CD14-positive monocyte (primary cell): ENCODE measurements around the gene SERPINA9. TPM values are rescaled to one million over a fixed set of nuclear protein-coding genes. Genes with fewer than 3 reads are reported as not detected.

Experiments
- DNase-seq, 3 donors: peaks; one replicate each; pipeline ENCODE4 v3.0.0-alpha.2; 2011 to 2022
- H2AFZ ChIP-seq: 2 replicates; pipeline ENCODE4 v1.6.0; 2012; ENCODE audit warnings: mild to moderate bottlenecking, low read depth, low read length, inconsistent platforms; ENCODE audit not compliant: insufficient read depth, poor library complexity, severe bottlenecking
- H3K27ac ChIP-seq, 2 donors: 1 replicate in 1 of 2; 2 replicates in 1 of 2; pipeline ENCODE4 v1.5.1; 2012 to 2013; ENCODE audit warnings: low read length in 2 of 2, control low read depth in 1 of 2, inconsistent platforms in 1 of 2, low read depth in 1 of 2, mild to moderate bottlenecking in 1 of 2
- H3K27me3 ChIP-seq, 2 donors: one replicate each; pipeline versions ENCODE4 v1.6.0 to v1.6.1; 2011 to 2013; ENCODE audit warnings: low read length in 2 of 2; ENCODE audit not compliant: control insufficient read depth in 2 of 2, insufficient read depth in 2 of 2
- H3K36me3 ChIP-seq, 2 donors: replicated peaks in 1 of 2; 1 replicate in 1 of 2; 2 replicates in 1 of 2; pipeline versions ENCODE4 v1.5.1 to v1.6.1; 2012 to 2013; ENCODE audit warnings: low read length in 2 of 2, control low read depth in 1 of 2, inconsistent platforms in 1 of 2, mild to moderate bottlenecking in 1 of 2; ENCODE audit not compliant: insufficient read depth in 2 of 2, control insufficient read depth in 1 of 2
- H3K4me1 ChIP-seq, 2 donors: 1 replicate in 1 of 2; 2 replicates in 1 of 2; pipeline versions ENCODE4 v1.5.1 to v1.6.1; 2012 to 2013; ENCODE audit warnings: low read length in 2 of 2, control low read depth in 1 of 2, inconsistent platforms in 1 of 2, mild to moderate bottlenecking in 1 of 2, moderate library complexity in 1 of 2; ENCODE audit not compliant: insufficient read depth in 2 of 2, control insufficient read depth in 1 of 2
- H3K4me2 ChIP-seq: replicated peaks from 2 replicates; pipeline ENCODE3; 2012; ENCODE audit warnings: low read length, moderate library complexity, mild to moderate bottlenecking; ENCODE audit not compliant: poor library complexity, severe bottlenecking; ENCODE audit errors: extremely low read depth
- H3K4me3 ChIP-seq, 3 experiments: fragments of 200-600 bp in 1 of 3; sonication (generic) in 1 of 3; replicated peaks in 1 of 3; 1 replicate in 2 of 3; 2 replicates in 1 of 3; pipeline ENCODE4 v1.5.1; 2011 to 2013; ENCODE audit warnings: low read length in 3 of 3, mild to moderate bottlenecking in 3 of 3, control low read depth in 2 of 3, low read depth in 2 of 3, inconsistent platforms in 1 of 3, moderate library complexity in 1 of 3
- H3K79me2 ChIP-seq: 2 replicates; pipeline ENCODE4 v1.6.0; 2012; ENCODE audit warnings: mild to moderate bottlenecking, control low read depth, inconsistent platforms, low read length, moderate library complexity; ENCODE audit not compliant: insufficient read depth
- H3K9ac ChIP-seq: 2 replicates; pipeline ENCODE4 v1.6.0; 2017; ENCODE audit warnings: low read length, mild to moderate bottlenecking; ENCODE audit not compliant: insufficient read depth, poor library complexity, severe bottlenecking
- H3K9me3 ChIP-seq, 2 donors: replicated peaks in 1 of 2; 1 replicate in 1 of 2; 2 replicates in 1 of 2; pipeline versions ENCODE4 v1.5.1 to v1.6.1; 2012 to 2013; ENCODE audit warnings: low read length in 2 of 2, control low read depth in 1 of 2; ENCODE audit not compliant: control insufficient read depth in 1 of 2, insufficient read depth in 1 of 2
- H4K20me1 ChIP-seq: 2 replicates; pipeline ENCODE4 v1.6.0; 2012; ENCODE audit warnings: mild to moderate bottlenecking, low read length, control low read depth, moderate library complexity; ENCODE audit not compliant: insufficient read depth
- H3K27ac Mint-ChIP-seq, 7 donors: one replicate each; pipeline ENCODE4 v1.8.0; 2020; ENCODE audit warnings: mild to moderate bottlenecking in 7 of 7, mixed read lengths in 7 of 7, moderate library complexity in 6 of 7, inconsistent platforms in 2 of 7
- H3K27me3 Mint-ChIP-seq, 3 donors: one replicate each; pipeline ENCODE4 v1.8.0; 2021 to 2022; ENCODE audit warnings: low read depth in 3 of 3, mild to moderate bottlenecking in 3 of 3, mixed read lengths in 3 of 3, moderate library complexity in 3 of 3, inconsistent platforms in 1 of 3
- H3K36me3 Mint-ChIP-seq, 2 donors: one replicate each; pipeline ENCODE4 v1.8.0; 2020; ENCODE audit warnings: mixed read lengths in 2 of 2, inconsistent platforms in 1 of 2, mild to moderate bottlenecking in 1 of 2
- H3K4me1 Mint-ChIP-seq: one replicate; pipeline ENCODE4 v1.8.0; 2020; ENCODE audit warnings: mild to moderate bottlenecking, mixed read lengths
- H3K4me3 Mint-ChIP-seq, 2 donors: one replicate each; pipeline ENCODE4 v1.8.0; 2020; ENCODE audit warnings: mild to moderate bottlenecking in 2 of 2, mixed read lengths in 2 of 2, moderate library complexity in 1 of 2
- H3K9me3 Mint-ChIP-seq, 7 donors: one replicate each; pipeline ENCODE4 v1.8.0; 2020 to 2022; ENCODE audit warnings: mixed read lengths in 7 of 7, mild to moderate bottlenecking in 6 of 7, moderate library complexity in 6 of 7, inconsistent platforms in 2 of 7
- WGBS: methylation state at CpG from one replicate; pipeline ENCODE4 v1.1.5; 2013; ENCODE audit warnings: missing lambda C conversion rate; ENCODE audit not compliant: insufficient coverage; 5-methylcytosine and 5-hydroxymethylcytosine counted together
- intact Hi-C, 2 donors: fragments of 100-400 bp; cut with micrococcal nuclease; formaldehyde crosslinking; loops; one replicate each; pipeline versions ENCODE4 v1.15.0 to v1.15.1; 2023
- polyA plus RNA-seq, 3 donors: library from polyadenylated mRNA; depleted of rRNA in 1 of 3; unstranded in 2 of 3; stranded (reverse) in 1 of 3; fragments of 300-500 nt in 2 of 3; fragments of >200 nt in 1 of 3; fragmentation: Illumina TruSeq in 2 of 3; gene quantifications; 1 replicate in 2 of 3; 2 replicates in 1 of 3; pipeline ENCODE4 v1.2.3, GENCODE V29; 2012 to 2021
- TF ChIP-seq, protein P1 (sequence below): fragments of 200-600 bp; IDR thresholded peaks from one replicate; pipeline ENCODE4 v1.8.0; 2022; ENCODE audit warnings: antibody characterized with exemption, mild to moderate bottlenecking

The SERPINA9 gene
- polyA plus RNA-seq, 3 donors: not detected

DNA sequence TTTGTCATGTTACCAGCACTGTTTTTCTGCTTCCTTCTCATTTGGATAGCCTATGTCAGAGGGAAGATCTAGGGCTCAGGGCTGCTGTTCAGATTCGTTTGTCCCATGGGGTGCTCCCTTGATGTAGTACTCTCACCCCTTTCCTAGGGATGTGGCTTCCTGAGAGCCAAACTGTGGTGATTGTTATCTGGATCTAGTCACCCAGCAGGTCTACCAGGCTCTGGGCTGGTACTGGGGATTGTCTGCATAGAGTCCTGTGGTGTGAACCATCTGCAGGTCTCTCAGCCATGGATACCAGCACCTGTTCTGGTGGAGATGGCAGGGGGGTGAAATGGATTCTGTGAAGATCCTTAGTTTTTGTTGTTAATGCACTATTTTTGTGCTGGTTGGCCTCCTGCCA is 17.9 kb downstream of the SERPINA9 start:
- Histone ChIP-seq H3K4me3 (no peak overlapping the region), H3K79me2 (no peaks in the 10 kb centered on the region), H3K4me1 (no peaks in the 10 kb centered on the region), H3K36me3 (no peaks in the 10 kb centered on the region), H3K27me3 (peaks cover 0 to 2% of the 10 kb centered on the region in 2 donors), H3K27ac (no peak overlapping the region), H2AFZ (no peak overlapping the region), H4K20me1 (no peaks in the 10 kb centered on the region), H3K4me2 (no peak overlapping the region), H3K9me3 (no peaks in the 10 kb centered on the region), H3K9ac (no peak overlapping the region)
- TF ChIP-seq, protein P1, sequence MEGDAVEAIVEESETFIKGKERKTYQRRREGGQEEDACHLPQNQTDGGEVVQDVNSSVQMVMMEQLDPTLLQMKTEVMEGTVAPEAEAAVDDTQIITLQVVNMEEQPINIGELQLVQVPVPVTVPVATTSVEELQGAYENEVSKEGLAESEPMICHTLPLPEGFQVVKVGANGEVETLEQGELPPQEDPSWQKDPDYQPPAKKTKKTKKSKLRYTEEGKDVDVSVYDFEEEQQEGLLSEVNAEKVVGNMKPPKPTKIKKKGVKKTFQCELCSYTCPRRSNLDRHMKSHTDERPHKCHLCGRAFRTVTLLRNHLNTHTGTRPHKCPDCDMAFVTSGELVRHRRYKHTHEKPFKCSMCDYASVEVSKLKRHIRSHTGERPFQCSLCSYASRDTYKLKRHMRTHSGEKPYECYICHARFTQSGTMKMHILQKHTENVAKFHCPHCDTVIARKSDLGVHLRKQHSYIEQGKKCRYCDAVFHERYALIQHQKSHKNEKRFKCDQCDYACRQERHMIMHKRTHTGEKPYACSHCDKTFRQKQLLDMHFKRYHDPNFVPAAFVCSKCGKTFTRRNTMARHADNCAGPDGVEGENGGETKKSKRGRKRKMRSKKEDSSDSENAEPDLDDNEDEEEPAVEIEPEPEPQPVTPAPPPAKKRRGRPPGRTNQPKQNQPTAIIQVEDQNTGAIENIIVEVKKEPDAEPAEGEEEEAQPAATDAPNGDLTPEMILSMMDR: no peak
- Mint-ChIP-seq H3K36me3 (no peaks in the 10 kb centered on the region), H3K9me3 (peaks cover 0 to 15% (median 11%) of the 10 kb centered on the region in 7 donors), H3K4me3 (no peak overlapping the region), H3K4me1 (no peaks in the 10 kb centered on the region), H3K27ac (peak overlapping the region in 1 of 7 donors; percentile 24), H3K27me3 (peaks cover 5 to 12% (median 11%) of the 10 kb centered on the region in 3 donors)
- no CpG with 5 or more reads among the region's 1 CpG for WGBS
- intact Hi-C loops: no loop called here
- no peak for DNase-seq

DNA sequence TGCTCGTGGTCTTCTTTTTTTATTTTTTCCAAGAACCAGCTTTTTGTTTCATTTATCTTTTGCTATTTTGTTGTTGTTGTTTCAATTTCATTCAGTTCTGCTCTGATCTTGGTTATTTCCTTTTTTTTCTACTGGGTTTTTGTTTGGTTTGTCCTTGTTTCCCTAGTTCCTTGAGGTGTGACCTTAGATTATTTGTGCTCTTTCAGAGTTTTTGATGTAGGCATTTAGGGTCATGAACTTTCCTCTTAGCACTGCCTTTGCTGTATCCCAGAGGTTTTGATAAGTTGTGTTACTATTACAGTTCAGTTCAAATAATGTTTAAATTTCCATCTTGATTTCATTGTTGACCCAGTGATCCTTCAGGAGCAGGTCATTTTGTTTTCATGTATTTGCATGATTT is 20.1 kb downstream of the SERPINA9 start:
- no peak overlapping the region for H3K4me3 ChIP-seq
- no peaks in the 10 kb centered on the region for H3K4me1 ChIP-seq
- no peak for DNase-seq
- TF ChIP-seq, protein P1: no peak
- no peak overlapping the region for H3K9ac ChIP-seq
- intact Hi-C loops: no loop called here
- no peaks in the 10 kb centered on the region for H3K9me3 ChIP-seq
- Mint-ChIP-seq H3K27me3 (peaks cover 14 to 28% (median 14%) of the 10 kb centered on the region in 3 donors), H3K4me3 (no peak overlapping the region), H3K4me1 (no peaks in the 10 kb centered on the region), H3K36me3 (no peaks in the 10 kb centered on the region), H3K9me3 (peaks cover 0 to 15% (median 7%) of the 10 kb centered on the region in 7 donors), H3K27ac (no peak overlapping the region)
- no peak overlapping the region for H3K4me2 ChIP-seq
- H3K79me2 ChIP-seq: no peaks in the 10 kb centered on the region
- peaks cover 12 to 14% of the 10 kb centered on the region in 2 donors for H3K27me3 ChIP-seq
- no peak overlapping the region for H2AFZ ChIP-seq
- WGBS: no CpG with 5 or more reads among the region's 1 CpG
- H3K36me3 ChIP-seq: no peaks in the 10 kb centered on the region
- H3K27ac ChIP-seq: no peak overlapping the region
- H4K20me1 ChIP-seq: no peaks in the 10 kb centered on the region
